AG04450 (cell line): ENCODE results near the gene TPGS1. TPM values are rescaled to one million over a fixed set of nuclear protein-coding genes. Genes with fewer than 3 reads are reported as not detected.

ENCODE experiments used
- CTCF ChIA-PET: fragments of 300-600, 350-600 bp; formaldehyde crosslinking; extraction: SDS; loops from one replicate; lab custom pipeline; 2022; ENCODE audit warnings: antibody characterized with exemption, inconsistent platforms; lab: Charles Lee
- POLR2A ChIA-PET: fragments of 350-600 bp; formaldehyde crosslinking; extraction: SDS; loops from one replicate; lab custom pipeline; 2021; ENCODE audit warnings: antibody characterized with exemption, inconsistent platforms; lab: Yijun Ruan, JAX
- DNase-seq: peaks from one replicate; pipeline ENCODE4 v3.0.0-alpha.2; 2011; ENCODE audit warnings: low read depth, low spot score
- H3K27ac ChIP-seq: one replicate; pipeline ENCODE4 v1.5.1; 2012; ENCODE audit warnings: low read depth, low read length, control low read depth
- H3K27me3 ChIP-seq: one replicate; pipeline ENCODE4 v1.6.0; 2012; ENCODE audit warnings: low read length; ENCODE audit not compliant: control insufficient read depth, insufficient read depth
- H3K4me3 ChIP-seq: 2 replicates; pipeline ENCODE4 v1.5.1; 2011; ENCODE audit warnings: mild to moderate bottlenecking, low read depth, low read length, control low read depth
- H3K9me3 ChIP-seq: 2 replicates; pipeline ENCODE4 v1.5.1; 2012; ENCODE audit warnings: low read length; ENCODE audit not compliant: control insufficient read depth, insufficient read depth
- polyA plus RNA-seq: library from polyadenylated mRNA; depleted of rRNA; stranded (reverse); fragments of >200 nt; gene quantifications from 2 replicates; pipeline ENCODE4 v1.2.3, GENCODE V29; 2011
- TF ChIP-seq, protein P1 (sequence below): IDR thresholded peaks from 2 replicates; pipeline ENCODE4 v1.5.1; 2011; ENCODE audit warnings: low read depth, low read length, control low read depth, inconsistent platforms

The TPGS1 gene
- polyA plus RNA-seq, 1 experiment = 2.6 TPM

DNA sequence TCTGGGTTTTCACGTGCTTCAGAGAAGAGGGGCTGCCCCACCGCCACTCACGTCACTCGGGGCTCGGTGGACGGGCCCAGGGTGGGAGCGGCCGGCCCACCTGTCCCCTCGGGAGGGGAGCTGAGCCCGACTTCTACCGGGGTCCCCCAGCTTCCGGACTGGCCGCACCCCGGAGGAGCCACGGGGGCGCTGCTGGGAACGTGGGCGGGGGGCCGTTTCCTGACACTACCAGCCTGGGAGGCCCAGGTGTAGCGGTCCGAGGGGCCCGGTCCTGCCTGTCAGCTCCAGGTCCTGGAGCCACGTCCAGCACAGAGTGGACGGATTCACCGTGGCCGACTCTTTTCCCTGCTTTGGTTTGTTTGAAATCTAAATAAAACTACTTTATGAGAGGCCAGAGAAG, 34.4 kb downstream of the TPGS1 start:
- ChIA-PET POLR2A (no interaction called here), CTCF (no interaction called here)
- TF ChIP-seq, protein P1, sequence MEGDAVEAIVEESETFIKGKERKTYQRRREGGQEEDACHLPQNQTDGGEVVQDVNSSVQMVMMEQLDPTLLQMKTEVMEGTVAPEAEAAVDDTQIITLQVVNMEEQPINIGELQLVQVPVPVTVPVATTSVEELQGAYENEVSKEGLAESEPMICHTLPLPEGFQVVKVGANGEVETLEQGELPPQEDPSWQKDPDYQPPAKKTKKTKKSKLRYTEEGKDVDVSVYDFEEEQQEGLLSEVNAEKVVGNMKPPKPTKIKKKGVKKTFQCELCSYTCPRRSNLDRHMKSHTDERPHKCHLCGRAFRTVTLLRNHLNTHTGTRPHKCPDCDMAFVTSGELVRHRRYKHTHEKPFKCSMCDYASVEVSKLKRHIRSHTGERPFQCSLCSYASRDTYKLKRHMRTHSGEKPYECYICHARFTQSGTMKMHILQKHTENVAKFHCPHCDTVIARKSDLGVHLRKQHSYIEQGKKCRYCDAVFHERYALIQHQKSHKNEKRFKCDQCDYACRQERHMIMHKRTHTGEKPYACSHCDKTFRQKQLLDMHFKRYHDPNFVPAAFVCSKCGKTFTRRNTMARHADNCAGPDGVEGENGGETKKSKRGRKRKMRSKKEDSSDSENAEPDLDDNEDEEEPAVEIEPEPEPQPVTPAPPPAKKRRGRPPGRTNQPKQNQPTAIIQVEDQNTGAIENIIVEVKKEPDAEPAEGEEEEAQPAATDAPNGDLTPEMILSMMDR = no peak
- Histone ChIP-seq H3K9me3 (peaks cover 7% of the 10 kb centered on the region; the same call in 1 of the 2 replicates), H3K4me3 (no peak overlapping the region), H3K27me3 (no peaks in the 10 kb centered on the region), H3K27ac (no peak overlapping the region)
- DNase-seq = no peak

DNA sequence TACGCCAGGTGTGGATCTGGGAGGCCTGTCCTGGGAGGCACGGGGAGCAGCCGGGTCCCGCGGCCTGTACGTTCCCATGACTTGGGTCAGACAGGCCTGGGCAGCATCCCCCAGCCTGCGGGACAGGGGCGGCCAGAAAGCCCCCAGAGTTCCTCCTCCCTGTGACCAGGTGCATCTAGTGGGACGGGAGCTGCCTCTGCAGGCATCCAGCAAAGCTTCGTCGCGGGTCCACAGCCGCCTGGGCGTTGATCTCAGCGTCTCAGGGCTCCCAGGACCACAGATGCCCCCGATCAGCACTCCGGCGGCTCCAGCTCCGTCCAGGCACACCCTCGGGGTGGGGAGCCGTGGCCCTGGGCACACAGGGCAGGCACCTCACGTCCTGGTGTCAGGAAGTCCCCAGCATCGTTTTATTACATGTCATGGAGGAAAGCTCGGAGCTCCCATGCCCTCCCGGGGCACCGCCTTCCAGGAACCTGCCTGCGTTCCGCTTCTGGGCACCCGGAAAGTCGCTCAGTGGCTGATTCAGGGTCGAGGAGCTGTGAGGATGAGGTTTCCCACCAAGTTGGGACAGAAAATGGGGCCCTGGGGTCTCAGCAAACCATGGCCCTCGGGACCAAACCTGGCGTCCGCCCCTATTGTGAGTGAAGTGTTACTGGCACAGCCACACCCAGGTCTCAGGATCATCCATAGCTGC, 35.0 kb downstream of the TPGS1 start:
- Histone ChIP-seq H3K27me3 (no peaks in the 10 kb centered on the region), H3K9me3 (peaks cover 7% of the 10 kb centered on the region; the same call in 1 of the 2 replicates), H3K27ac (no peak overlapping the region), H3K4me3 (no peak overlapping the region)
- CTCF ChIA-PET = no interaction called here
- TF ChIP-seq, protein P1 = no peak
- no peak for DNase-seq
- POLR2A ChIA-PET = no interaction called here

DNA sequence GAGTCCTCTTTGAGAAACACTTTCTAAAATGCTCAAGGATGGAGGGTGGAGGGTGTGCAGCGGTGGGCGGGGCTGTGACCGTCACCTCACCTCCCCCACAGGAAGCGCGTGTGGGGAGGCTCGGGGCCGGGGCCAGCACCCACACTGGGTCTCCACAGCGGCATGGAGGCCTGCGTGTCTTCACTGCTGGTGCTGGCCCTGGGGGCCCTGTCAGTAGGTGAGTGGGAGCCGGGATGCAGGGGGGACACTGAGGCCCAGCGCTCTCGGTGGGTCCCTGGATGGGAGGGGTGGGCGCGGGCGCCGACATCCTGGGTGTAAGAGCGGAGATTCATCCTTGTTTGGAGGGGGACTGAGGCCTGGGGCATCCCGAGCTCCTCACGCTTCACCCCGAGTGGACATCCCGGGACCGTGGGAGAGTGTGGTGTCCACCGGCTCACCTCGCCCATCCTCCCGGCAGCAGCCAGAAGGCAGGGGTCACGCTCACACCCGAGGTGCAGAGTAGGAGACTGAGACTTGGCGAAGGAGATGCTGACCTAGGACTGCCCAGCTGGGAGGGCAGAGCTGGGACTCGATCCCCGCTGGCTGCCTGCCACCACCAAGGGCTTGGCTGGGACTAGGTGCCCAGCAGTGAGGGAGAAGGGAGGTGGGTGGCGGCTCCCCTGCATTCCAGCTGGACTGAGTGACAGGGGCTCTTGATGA, 36.8 kb downstream of the TPGS1 start, which contains the start of gene GZMM:
Gene GZMM (plus strand): TSS at position 144 of the 699 bp plus-strand sequence. CDS start 19 bp downstream, at position 163.
- no peak within 1 kb of the TSS for H3K27ac ChIP-seq
- TF ChIP-seq, protein P1 = no peak
- no peak within 1 kb of the TSS for H3K4me3 ChIP-seq
- H3K9me3 ChIP-seq = peaks cover 7% of the 10 kb centered on the region; the same call in 1 of the 2 replicates
- H3K27me3 ChIP-seq = no peaks in the 10 kb centered on the region
- ChIA-PET POLR2A (no interaction called here), CTCF (no interaction called here)
- no peak for DNase-seq

GRCh38 chr19:547117-547516, 39.8 kb downstream of the TPGS1 start:
- peaks cover 5% of the 10 kb centered on the region; the same call in 1 of the 2 replicates for H3K9me3 ChIP-seq
- TF ChIP-seq, protein P1 = no peak
- POLR2A ChIA-PET = interaction anchor here (0.8 kb wide), 1 partner anchor 26 kb away, joined by 4 read pairs; the partner anchor contains the start of gene BSG
- H3K4me3 ChIP-seq = no peak overlapping the region
- CTCF ChIA-PET = no interaction called here
- no peaks in the 10 kb centered on the region for H3K27me3 ChIP-seq
- no peak overlapping the region for H3K27ac ChIP-seq
- no peak for DNase-seq
